ENCODE data around the gene DDX52.

DDX52 gene

DNA sequence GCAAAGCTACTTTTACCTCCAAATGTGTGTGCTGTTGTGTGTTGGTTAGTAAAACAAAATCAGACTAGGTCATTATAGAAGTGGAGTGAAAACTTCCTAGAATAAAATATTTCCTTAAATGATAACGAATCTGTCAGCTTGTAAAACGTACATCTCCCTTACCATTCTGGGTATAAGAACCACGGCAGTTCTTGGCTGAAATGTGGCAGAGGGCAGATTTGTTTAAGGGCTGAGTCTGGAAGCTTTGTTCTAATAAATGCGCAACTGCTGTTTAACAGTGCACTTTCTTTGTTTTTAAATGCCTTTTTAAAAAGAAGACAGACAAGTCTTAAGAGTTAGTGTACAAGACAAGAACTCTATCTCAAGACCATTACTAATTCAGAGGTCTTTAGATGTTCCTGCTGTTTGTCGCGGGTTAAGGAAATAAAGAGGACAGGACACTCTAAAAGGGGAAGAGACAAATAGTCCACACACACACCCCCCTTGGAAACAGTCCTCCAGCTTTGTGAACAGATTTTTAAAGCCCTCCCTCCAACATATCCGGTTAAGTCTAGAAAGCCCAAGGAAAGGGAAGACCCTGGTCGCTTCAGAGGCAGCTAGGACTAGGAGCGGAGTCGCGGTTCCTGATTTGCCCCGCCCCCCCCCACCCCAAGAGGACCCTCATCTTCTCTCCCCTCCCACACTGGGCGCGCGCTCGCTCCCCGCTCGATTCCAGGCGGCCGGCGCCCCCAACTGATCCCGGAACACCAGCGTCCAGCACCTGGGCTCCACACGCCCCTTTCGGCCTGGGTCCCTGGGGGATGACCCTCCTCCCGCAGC lies 34.7 kb downstream of the DDX52 start:
- TF ChIP-seq CTBP1 (IDR thresholded peaks at IDR 0.05; ENCODE audit: borderline replicate concordance) (no peak), ELF4 (IDR thresholded peaks at IDR 0.05) (no peak), FOXK2 (IDR thresholded peaks at IDR 0.05) (no peak), ZNF384 (IDR thresholded peaks at IDR 0.05) (no peak), FOXM1 (IDR thresholded peaks at IDR 0.05; ENCODE audit: borderline replicate concordance) (no peak), LEF1 (IDR thresholded peaks at IDR 0.05; ENCODE audit: borderline replicate concordance) (no peak), BHLHE40 (IDR thresholded peaks at IDR 0.05; ENCODE audit: borderline replicate concordance) (no peak), ARNT (IDR thresholded peaks at IDR 0.05) (no peak), SUZ12 (IDR thresholded peaks at IDR 0.05) (no peak), FOXA1 (IDR thresholded peaks at IDR 0.05) (no peak), L3MBTL2 (conservative IDR thresholded peaks at IDR 0.05) (no peak), TARDBP (IDR thresholded peaks at IDR 0.05) (no peak), HDGF (IDR thresholded peaks at IDR 0.05; ENCODE audit: borderline replicate concordance) (no peak), SP1 (IDR thresholded peaks at IDR 0.05) (no peak)
- TF ChIP-seq, protein P1, sequence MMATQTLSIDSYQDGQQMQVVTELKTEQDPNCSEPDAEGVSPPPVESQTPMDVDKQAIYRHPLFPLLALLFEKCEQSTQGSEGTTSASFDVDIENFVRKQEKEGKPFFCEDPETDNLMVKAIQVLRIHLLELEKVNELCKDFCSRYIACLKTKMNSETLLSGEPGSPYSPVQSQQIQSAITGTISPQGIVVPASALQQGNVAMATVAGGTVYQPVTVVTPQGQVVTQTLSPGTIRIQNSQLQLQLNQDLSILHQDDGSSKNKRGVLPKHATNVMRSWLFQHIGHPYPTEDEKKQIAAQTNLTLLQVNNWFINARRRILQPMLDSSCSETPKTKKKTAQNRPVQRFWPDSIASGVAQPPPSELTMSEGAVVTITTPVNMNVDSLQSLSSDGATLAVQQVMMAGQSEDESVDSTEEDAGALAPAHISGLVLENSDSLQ (IDR thresholded peaks at IDR 0.05), result no peak
- DNase-seq (ENCODE audit: extremely low spot score), result peak; percentile 23
- ChIA-PET POLR2A (interaction anchor here (0.9 to 2.5 kb wide), 8 partner anchors 9 to 63 kb away, joined by 3 to 12 read pairs (median 4); no protein-coding TSS in a partner anchor), CTCF (interaction anchor here (0.5 to 1.6 kb wide), 3 partner anchors 42 to 208 kb away, joined by 3 to 6 read pairs (median 4); no protein-coding TSS in a partner anchor)

DNA sequence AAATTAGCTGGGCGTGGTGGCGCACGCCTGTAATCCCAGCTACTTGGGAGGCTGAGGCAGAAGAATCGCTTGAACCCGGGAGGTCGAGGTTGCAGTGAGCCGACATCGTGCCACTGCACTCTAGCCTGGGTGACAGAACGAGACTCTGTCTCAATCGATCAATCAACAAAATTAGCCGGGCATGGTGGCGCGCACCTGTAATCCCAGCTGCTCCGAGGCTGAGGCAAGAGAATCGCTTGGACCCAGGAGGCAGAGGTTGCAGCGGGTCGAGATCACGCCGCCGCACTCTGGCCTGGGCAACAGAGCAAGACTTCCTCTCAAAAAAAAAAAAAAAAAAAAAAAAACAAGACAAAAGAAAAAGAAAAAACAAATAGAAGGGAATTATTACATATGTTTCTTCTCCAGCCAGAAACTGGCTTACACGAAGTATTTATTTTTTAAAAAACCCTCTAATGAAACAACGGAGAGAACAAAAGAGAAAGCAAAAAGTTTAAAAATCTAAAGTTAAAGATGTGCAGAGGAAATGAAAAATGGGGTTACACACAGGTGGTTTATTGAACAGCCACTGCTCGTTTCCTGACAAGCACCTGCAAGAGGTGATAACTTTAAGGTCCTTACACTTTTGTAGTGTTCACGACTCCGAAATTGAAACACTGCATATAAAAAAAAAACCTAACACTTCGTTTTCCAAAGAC lies 35.5 kb downstream of the DDX52 start:
- ChIA-PET CTCF (no interaction called here), POLR2A (interaction anchor here (2.5 kb wide), 1 partner anchor 9 kb away, joined by 12 read pairs; no protein-coding TSS in a partner anchor)
- TF ChIP-seq FOXK2 (IDR thresholded peaks at IDR 0.05) (no peak), TARDBP (IDR thresholded peaks at IDR 0.05) (no peak), FOXA1 (IDR thresholded peaks at IDR 0.05) (no peak), SP1 (IDR thresholded peaks at IDR 0.05) (no peak), FOXM1 (IDR thresholded peaks at IDR 0.05; ENCODE audit: borderline replicate concordance) (no peak), BHLHE40 (IDR thresholded peaks at IDR 0.05; ENCODE audit: borderline replicate concordance) (no peak), LEF1 (IDR thresholded peaks at IDR 0.05; ENCODE audit: borderline replicate concordance) (no peak), NFRKB (IDR thresholded peaks at IDR 0.05) (no peak), SUZ12 (IDR thresholded peaks at IDR 0.05) (no peak), ELF4 (IDR thresholded peaks at IDR 0.05) (no peak), CTBP1 (IDR thresholded peaks at IDR 0.05; ENCODE audit: borderline replicate concordance) (no peak)
- TF ChIP-seq, protein P1 (IDR thresholded peaks at IDR 0.05), result no peak
- no peak for DNase-seq (ENCODE audit: extremely low spot score)

DNA sequence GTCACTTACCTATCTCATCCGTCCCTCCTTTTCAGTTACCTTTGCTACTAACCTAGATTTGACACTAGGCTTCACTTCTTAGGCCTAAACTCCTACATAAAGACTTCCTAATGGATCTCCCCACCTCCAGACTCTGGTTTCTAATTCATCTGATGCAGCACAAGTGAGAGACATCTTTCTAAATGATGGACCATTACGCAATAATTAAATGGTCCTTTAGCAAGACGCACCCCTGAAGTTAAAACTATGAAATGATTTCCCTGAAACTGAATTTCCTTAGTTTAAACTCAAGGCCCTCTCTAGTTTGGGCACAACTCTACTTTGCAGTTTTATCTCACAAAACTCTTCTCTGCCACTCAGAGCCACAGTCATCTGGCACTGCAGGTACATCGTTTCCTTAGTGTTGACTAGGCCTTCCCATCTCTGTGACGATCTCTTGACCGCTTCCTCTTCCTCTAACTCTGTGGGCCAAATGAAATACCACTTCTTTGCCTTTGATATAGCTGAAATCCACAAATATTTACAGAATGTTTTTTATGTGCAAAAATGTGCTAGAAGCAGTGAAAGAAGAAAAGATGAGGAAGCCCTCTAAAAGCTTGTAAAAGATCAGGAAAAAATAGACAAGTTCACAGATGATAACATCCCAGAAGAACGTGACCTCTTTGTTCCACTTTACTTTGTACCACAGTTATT lies 37.3 kb downstream of the DDX52 start:
- ChIA-PET POLR2A (no interaction called here), CTCF (interaction anchor here (1.2 kb wide), 1 partner anchor 35 kb away, joined by 4 read pairs; no protein-coding TSS in a partner anchor)
- DNase-seq (ENCODE audit: extremely low spot score), result no peak
- no peak for TF ChIP-seq LEF1 (IDR thresholded peaks at IDR 0.05; ENCODE audit: borderline replicate concordance)
- no peak for TF ChIP-seq ELF4 (IDR thresholded peaks at IDR 0.05)
- no peak for TF ChIP-seq NFRKB (IDR thresholded peaks at IDR 0.05)
- no peak for TF ChIP-seq CTBP1 (IDR thresholded peaks at IDR 0.05; ENCODE audit: borderline replicate concordance)
- TF ChIP-seq FOXA1 (IDR thresholded peaks at IDR 0.05), result no peak
- no peak for TF ChIP-seq SUZ12 (IDR thresholded peaks at IDR 0.05)
- TF ChIP-seq TARDBP (IDR thresholded peaks at IDR 0.05), result no peak
- no peak for TF ChIP-seq L3MBTL2 (conservative IDR thresholded peaks at IDR 0.05)
- no peak for TF ChIP-seq FOXM1 (IDR thresholded peaks at IDR 0.05; ENCODE audit: borderline replicate concordance)
- no peak for TF ChIP-seq ZNF384 (IDR thresholded peaks at IDR 0.05)
- TF ChIP-seq, protein P1 (IDR thresholded peaks at IDR 0.05), result no peak

DNA sequence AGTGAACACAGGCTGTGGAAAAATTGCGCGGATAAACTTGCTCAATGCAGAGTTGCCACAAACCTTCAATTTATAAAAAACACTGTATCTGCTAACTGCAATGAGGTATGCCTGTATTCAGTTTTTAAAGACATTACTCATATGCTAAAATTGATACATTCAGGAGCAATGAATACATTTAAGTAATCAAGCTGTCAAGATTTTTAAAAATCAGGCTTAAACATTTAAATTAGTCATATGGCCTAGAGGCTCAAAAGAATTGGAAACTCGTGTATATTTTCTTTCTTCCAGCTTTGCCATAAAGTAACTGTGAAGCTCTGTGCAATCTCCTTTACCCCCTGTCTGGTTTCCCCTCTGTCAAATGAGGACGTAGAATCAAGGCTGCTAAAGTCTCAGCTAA lies 38.2 kb downstream of the DDX52 start:
- TF ChIP-seq ARNT (IDR thresholded peaks at IDR 0.05) (no peak), L3MBTL2 (conservative IDR thresholded peaks at IDR 0.05) (no peak), HDGF (IDR thresholded peaks at IDR 0.05; ENCODE audit: borderline replicate concordance) (no peak), FOXK2 (IDR thresholded peaks at IDR 0.05) (no peak), FOXA1 (IDR thresholded peaks at IDR 0.05) (no peak), SP1 (IDR thresholded peaks at IDR 0.05) (no peak), FOXM1 (IDR thresholded peaks at IDR 0.05; ENCODE audit: borderline replicate concordance) (no peak), CTBP1 (IDR thresholded peaks at IDR 0.05; ENCODE audit: borderline replicate concordance) (no peak), NFRKB (IDR thresholded peaks at IDR 0.05) (no peak), TARDBP (IDR thresholded peaks at IDR 0.05) (no peak)
- TF ChIP-seq, protein P1 (IDR thresholded peaks at IDR 0.05), result no peak
- CTCF ChIA-PET, result interaction anchor here (1.0 kb wide), 1 partner anchor 77 kb away, joined by 5 read pairs; no protein-coding TSS in a partner anchor
- POLR2A ChIA-PET, result no interaction called here
- DNase-seq (ENCODE audit: extremely low spot score), result no peak

Data from HEK293T (cell line).